ENCODE measurements around the gene UNC93B1.

DNA sequence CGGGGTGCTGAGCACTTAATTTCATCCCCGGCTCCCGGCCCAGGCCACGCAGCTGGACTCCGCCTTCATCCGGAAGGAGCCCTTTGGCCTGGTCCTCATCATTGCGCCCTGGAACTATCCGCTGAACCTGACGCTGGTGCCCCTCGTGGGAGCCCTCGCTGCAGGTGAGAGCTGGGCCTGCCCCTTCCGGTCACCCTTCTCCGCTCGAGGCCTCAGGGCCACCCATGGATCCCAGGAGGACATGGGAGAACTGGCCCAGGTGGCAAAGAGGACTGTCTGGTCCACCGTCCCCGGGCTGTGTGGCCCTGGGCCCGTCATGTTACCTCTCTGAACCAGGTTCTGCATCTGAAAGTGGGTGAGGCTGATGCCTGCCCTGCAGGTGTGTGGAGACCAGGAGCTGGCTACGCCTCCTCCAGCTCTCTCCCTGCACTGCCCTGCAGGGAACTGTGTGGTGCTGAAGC lies 14.9 kb upstream of the UNC93B1 start:
- TF ChIP-seq, protein P1, sequence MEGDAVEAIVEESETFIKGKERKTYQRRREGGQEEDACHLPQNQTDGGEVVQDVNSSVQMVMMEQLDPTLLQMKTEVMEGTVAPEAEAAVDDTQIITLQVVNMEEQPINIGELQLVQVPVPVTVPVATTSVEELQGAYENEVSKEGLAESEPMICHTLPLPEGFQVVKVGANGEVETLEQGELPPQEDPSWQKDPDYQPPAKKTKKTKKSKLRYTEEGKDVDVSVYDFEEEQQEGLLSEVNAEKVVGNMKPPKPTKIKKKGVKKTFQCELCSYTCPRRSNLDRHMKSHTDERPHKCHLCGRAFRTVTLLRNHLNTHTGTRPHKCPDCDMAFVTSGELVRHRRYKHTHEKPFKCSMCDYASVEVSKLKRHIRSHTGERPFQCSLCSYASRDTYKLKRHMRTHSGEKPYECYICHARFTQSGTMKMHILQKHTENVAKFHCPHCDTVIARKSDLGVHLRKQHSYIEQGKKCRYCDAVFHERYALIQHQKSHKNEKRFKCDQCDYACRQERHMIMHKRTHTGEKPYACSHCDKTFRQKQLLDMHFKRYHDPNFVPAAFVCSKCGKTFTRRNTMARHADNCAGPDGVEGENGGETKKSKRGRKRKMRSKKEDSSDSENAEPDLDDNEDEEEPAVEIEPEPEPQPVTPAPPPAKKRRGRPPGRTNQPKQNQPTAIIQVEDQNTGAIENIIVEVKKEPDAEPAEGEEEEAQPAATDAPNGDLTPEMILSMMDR (IDR thresholded peaks at IDR 0.05) = no peak
- no peak for TF ChIP-seq POLR2A (IDR thresholded peaks at IDR 0.05)
